Stimulated activated CD4-positive, alpha-beta T cell treated with anti-CD3 and anti-CD28 coated beads, Interleukin-12 subunit alpha, Interleukin-12 subunit beta, amount 100 ng/mL, for 4 hours (primary cell): ENCODE measurements around the gene DERL2.

ENCODE experiments used
- DNase-seq: peaks from one replicate; pipeline ENCODE4 v3.0.0-alpha.2; 2020

Gene DERL2

DNA sequence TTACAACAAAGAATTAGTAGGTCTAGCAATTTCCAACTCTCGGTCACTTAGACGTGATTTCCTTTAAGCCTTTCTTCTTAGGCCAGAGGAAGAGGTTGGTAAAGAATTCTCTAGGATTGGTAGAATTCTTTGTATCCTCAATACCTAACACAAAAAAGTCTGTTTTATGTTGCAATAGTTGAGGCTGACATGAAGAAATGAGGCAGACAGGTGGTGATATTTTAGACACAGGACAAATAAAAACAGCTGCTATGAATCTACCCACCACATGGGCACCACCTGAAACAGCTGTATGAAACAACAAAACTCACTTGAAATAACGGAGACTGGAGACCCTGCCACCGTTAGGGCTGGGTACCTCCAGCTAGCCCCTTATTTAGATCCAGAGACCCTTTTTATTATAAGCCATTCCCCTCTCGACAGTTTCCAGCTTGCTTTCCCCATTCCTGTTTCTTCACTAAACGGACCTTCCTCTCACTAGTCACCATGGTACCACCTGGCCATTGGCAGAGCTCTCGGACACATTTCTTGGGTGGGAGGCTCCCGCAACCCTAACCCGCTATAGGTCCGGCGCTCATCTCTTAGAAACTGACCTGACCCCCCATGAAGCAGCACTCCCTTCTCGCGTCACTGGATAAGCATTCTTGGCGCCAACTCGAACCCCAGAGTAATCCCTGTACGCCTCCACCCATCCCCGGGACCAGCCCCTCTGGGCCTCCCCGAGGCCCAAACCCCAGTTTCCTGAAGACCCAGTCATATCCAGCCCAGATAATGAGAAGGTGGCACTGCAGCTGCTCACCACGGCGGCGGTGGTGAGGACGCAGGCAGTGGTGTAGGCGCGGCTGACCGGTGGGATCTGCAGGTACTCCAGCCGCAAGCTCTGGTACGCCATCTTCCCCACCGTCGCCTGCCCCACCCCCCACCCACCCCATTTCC lies at the start of gene DERL2:
TSS of gene DERL2 (minus strand) at position 909 of the 936 bp plus-strand sequence. CDS start at position 892, 17 bp downstream.
- DNase-seq = no peak

DNA sequence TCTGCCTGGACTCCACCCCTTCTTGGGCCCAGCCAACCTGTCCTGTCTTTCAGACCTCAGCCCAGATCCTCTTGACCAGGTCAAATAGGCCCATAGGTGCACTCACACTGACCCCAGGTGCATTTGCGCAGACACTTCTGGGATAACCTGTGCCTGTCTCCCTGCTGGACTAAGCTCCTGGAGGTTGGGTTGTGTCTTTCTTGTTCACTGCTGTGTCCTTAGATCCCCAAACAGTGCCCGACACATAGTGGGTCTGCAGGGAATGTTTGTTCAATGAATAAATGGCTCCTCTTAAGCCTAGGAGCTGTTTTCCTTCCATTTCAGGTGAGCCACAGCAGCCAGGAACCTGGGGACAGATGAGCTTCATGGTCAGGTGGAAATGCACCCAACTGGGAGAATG lies 49.5 kb upstream of the DERL2 start:
- no peak for DNase-seq

DNA sequence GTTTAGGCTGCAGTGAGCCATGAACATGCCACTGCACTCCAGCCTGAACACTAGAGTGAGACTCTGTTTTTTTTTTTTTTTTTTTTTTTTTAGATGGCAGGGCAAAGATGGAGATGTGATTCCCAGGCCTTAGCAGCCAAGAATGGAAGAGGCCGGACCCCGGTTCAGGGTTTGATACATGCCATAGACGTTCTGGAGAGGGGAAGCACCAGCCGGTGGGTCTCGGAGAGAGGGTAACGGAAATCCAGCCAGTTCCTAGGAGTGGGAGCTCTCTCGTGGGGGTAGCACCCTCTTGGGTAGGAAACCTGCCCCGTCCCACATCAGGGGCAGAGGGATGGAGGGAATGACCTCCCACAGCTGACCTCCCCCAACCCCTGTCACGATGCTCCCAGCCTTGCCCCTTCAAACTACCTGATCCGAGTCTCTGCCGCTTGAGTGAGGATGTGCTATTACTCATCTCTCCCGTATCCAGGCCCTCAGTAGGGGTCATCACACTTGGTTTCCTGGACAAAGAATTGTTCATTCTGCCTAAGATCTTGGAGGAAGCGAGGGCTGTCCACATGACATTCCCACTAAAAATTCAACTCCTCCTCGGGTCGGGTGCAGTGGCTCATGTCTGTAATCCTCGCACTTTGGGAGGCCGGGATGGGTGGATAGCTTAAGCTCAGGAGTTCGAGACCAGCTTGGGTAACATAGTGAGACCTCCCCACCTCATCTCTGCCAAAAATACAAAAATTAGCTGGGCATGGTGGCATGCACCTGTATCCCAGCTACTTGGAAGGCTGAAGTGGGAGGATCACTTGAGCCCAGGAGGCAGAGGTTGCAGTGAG lies 47.7 kb upstream of the DERL2 start:
- no peak for DNase-seq

DNA sequence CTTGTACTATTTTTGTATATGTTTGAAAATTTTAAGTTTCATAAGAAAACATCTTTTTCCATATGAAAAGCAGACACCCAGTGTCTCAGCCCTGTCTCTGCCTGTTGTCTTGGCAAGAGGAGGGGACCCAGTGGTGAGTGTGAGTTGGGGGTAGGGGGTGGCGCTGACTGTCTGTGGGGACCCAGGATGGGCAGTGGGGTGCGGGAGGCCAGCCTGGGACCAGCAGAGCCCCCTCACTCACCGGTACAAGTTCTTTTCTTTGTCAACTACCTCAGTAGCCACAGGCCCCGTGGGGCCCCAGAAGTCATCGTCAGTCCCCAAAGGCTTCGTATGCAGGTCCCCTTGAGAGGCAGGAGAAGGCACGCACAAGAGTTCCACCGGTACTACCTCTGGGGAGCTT lies 46.6 kb upstream of the DERL2 start:
- DNase-seq = no peak

DNA sequence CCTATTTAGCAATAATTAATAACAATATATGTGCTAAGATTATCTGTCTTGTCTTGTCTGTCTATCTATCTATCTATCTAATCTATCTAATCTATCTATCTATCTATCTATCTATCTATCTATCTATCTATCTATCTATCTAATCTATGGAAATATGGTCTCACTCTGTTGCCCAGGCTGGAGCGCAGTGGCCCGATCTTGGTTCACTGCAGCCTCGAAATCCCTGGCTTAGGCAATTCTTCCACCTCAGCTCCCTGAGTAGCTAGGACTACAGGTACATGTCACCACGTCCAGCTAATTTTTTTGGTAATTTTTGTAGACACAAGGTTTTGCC lies 45.1 kb upstream of the DERL2 start:
- DNase-seq = no peak

DNA sequence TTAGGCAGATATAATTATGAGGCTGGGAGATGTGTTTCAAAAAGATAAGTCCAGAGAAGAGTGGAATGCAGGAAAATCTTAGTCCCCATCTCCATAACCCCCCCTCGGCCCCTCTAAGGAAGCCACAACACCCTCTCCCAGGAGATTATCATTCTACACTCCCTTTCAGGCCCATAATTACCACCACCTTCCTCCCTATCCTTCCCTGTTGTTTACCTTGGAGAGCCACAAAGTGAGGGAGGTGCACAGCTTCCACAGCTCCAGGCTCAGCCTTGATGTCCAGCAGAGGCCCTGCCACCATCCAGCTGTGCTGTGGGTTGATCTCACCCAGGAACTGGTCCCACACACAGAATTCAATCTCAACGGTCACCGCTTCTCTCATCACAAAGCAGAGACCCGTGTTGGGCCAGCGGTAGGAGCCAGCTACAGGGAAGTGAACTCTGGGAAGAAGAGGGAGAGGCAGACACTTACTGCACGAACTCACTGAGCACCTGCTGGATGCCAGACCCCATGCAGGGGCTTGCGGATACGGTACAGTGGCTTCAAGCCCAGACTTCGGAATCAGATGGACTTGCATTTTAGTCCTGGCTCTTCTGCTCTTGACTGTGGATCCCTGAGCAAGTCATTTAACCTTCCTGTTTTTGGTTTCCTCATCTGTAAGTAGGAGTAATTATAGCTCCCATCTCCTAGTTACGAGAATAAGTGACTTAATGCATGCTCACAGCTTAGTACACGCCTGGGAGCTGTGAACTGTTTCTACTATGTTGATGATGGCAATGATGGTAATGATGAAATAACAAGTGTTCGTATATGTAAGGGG lies 44.5 kb upstream of the DERL2 start:
- no peak for DNase-seq

DNA sequence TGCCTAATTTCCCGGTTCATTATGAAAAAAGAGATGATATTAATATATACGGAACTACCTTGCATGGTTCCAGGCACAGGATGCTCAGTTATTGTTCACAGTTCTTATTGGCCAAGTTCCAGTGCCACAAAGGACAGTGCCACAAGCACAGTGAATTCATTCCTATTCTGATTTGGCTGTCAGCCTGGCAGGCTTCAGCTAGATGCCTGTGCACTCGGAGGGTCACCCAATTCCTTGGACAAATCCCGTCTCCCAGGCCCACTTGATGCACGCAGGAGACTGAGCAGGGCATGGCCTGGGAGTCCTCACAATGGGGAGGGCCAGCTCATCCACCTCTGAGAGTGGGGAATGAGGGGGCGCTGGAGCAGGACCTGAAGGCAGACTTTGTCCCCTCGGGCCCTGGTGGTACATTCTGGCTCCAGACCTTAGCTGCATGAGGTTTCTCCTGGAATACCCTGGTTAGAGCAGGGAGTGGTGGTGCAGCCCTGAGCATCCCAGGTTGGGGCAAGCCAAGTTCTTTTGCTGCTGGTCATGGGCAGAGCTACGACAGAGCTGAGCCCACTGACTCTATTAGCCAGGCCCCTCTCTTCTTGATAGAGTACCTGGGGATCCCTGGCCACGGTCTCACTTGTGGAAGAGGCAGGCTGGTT lies 41.7 kb upstream of the DERL2 start:
- DNase-seq = no peak

DNA sequence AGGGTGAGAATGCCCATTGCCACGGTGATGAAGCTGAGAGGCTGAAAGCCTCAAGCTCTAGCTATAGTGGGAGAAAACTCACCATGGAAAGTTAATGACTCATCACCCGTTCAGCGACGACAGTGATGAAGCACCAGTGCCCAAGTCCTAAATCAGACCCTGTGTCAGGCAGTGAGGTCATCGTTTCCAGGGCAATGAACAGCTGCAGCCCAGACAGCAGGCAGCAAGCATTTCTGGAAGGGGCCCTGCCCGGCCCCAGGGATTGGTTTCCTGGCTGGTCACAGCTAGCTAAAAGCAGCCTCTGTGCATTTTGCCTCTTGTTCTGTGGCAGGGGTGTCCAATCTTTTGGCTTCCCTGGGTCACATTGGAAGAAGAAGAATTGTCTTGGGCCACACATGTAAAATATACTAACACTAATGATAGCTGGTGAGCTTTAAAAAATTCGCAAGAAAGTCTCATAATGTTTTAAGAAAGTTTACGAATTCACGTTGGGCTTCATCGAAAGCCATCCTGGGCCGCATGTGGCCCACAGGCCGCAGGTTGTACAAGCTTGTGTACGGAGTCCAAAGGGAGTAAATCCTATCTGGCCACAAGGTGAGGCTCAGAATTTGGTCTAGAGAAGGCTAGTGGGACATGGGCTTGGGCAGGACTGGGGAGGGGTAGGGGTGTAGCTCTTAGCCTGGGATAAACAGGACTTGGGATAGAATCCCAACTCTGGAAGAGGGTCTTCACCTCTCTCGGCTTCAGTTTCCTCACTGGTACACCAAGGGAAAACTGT lies 41.0 kb upstream of the DERL2 start:
- DNase-seq = peak; percentile 45

DNA sequence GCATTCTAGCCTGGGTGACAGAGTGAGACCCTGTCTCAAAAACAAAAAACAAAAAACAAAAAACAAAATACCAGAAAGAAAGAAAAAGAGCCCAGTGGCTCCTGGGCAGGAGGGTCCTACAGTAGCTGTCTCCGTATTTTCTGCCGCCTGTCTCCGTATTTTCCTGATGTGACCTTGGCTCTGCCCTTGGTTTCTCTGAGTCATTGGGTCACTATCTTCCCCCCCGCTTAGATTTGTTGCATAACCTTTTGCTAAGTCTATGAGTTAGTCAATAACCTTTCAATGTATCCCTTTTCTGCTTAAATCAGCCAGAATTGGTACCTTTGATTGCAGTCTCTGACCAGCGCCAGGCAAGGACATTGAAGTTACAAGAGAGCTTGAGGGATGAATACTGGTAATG lies 37.3 kb upstream of the DERL2 start:
- no peak for DNase-seq

DNA sequence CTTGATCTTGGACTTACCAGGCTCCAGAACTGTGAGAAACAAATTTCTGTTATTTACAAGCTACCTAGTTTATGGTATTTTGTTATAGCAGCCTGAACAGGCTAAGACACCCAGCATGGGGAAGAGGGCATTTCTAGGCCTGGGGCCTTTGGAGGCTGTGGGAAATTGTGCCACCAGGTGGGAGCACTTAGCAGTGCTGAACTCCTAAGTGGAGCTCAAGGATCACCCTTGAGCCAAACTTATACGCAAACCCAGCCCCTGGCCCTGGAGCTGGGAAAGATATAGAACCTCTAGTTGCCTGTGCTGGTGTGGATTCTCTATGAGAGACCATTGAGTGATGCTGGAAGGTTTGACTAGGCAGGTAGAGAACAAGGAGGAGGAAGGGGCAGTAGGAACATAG lies 36.5 kb upstream of the DERL2 start:
- no peak for DNase-seq

DNA sequence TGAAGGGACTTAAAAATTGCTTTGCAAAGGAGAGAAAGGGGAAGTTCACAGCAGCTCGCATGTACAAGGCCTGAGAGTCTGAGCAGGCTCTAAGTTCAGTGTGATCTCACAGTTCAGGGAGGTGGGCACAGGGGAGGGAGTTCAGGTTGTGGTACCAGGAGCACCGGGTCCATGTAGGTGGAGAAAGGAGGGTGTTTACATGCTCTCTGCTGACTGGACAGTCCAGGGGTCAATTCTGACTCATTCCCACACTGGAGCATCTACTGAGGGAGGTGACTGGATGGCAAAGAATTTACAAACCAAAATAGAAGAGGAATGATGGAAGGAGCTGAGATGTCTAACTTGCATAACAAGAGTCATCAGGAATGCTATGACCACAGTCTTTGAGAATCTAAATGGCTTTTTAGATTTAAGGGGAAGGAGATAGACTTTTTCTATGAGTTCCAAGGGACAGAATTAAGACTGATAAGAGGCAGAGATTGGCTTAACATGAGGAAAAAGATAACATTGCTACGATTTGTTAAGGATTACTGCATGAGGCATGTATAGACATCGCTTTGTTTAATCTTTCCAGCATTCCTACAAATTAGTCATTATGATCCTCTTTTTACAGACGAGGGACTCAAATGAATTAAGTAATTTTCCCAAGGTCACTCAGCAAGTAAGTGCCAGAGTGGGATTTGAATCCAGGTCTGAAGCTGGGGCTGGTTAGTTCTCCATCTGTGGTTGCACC lies 30.2 kb upstream of the DERL2 start:
- no peak for DNase-seq

DNA sequence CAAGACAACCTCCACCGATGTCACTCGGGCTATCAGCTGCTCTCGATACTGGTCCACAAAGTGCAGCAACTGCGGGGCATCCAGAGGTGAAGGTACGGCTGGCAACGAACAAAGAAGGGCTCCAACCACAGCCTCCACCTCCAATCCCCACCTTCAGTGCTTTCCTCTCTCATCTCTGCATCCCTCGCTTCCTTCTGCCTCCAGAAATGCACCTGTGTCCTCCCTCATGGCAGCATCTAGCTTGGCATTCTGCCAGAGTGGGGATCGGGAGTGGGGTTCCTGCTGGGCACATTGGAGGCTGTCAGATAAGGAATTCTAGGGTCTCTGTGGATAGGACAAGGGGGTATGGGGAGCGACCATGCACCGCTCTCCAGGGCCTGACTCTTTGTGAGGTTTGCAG lies 29.0 kb upstream of the DERL2 start:
- DNase-seq = no peak

DNA sequence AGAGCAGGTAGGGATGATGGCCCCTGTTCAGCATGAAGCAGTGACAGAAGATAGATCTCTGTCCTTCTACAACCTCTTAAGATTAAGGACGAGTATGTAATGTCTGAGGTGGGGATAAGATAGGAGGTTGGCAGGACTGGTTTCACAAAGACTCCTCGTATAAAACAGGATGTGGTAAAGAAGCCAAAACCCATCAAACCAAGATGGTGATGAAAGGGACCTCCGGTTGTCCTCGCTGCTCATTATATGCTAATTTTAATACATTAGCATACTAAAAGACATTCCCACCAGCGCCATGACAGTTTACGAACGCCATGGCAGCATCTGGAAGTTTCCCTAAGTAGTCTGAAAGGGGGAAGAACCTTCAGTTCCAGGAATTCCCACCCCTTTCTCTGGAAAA lies 27.6 kb upstream of the DERL2 start:
- DNase-seq = no peak

DNA sequence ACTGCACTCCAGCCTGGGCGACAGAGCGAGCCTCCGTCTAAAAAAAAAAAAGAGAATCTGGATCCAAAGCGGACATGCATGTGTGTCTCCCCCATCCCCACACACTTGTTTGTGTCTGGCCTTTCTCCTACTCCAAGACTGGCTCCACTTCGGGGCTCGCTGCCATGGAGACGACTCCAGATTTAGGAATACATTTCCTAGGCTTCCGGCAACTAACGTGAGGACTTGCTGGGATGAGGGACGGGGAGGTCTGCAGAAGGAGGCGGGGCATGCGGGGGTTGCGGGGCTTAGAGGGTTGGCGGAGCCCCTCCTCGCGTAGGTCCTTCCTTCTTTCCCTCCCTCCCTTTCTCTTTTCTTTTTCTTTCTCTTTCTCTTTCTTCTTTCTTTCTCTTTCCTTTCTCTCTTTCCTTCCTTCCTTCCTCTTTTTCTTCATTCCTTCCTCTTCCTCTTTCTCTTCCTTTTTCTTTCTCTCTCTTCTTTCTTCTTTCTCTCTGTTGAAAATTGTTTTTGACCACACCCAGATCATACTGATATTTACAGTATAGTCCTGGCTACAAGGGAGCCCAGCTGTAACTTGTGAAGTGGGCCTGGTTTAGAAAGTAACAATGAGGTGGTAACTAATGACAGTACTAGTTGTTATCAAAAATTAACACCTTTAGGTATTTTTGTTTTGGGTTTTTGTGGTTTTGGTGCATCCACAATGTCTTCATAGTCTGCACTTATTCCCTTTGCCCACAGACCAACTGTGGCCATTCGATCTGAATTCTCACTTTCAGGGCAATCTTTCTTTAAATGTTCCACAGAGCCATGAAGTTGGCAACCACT lies 25.6 kb upstream of the DERL2 start:
- no peak for DNase-seq

DNA sequence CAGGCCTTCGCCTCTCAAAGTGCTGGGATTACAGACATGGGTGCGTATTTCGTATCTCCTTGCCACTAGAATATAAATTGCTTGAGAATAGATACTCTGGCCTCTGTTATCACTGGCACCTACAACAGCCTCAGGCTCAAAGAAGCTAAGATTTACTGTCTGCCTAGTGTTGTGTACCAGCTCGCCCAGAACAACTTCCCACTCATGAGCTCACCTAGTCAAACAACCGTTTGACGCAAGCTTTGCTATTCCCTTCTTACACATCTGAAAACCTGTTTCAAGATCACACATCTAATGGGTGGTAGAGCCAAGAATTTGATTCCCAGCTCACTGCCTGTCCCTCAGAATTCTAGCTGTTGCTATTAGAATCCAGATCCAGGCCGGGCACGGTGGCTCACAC lies 24.8 kb upstream of the DERL2 start:
- no peak for DNase-seq

DNA sequence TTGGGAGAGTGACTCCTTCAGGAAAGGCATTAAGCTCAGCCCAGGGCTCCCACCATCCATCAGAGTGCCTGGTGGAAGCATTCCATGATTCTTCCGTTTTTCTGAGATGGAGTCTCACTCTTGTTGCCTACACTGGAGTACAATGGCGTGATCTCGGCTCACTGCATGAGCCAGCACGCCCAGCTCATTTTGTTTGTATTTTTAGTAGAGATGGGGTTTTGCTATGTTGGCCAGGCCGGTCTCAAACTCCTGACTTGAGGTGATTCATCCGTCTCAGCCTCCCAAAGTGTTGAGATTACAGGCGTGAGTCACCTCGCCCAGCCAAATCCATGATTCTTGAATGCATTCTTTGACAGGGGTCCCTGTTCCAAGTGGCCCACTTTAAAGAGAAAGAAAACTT lies 23.5 kb upstream of the DERL2 start:
- DNase-seq = no peak

DNA sequence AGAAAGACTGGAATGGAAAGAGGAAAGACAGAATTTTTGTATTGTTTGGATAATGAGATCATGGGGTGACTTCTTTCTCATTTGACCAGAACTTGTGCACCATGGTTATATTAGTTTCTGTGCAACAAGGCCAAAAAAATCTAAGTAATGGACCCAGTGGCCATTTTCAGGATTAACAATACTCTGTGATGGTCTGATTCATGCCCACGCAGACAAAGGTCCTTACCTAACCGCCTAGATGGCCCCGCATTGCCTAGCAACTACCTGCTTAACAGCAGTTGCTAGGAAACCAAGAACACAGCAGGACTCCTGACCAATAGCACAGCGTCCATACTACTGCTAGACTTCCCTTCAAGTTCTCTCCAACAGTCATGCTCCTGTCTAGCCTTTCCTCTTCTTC lies 22.8 kb upstream of the DERL2 start:
- no peak for DNase-seq

DNA sequence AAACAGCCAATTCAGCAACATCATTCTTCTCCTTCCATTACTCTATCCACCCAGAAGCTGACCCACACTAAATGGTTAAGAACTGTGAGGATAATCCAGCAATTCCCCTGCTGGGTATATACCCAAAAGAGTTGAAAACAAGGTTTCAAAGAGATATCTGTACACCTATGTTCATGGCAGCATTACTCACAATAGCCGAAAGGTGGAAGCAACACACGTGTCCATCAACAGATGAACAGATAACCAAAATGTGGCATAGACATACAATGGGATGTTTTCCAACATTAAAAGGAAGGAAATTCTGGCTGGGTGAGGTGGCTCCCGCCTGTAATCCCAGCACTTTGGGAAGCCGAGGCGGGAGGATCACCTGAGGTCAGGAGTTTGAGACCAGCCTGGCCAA lies 20.3 kb upstream of the DERL2 start:
- DNase-seq = no peak

DNA sequence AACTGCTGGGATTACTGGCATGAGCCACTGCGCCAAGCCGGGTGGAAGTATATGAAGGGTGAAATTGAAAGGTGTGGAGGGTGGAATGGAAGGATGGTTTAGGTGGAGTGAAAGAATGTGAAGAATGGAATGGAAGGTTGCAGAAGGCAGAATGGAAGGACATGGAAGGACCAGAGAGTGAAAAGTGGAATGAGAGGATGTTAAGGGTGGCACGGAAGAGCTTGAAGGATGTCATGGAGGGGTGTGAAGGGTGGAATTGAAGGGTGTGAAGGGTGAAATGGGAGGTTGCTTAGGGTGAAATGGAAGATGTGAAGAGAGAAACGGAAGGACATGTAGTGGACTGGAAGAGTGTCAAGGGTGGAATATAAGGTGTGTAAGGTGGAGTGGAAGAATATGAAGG lies 16.6 kb upstream of the DERL2 start:
- no peak for DNase-seq

DNA sequence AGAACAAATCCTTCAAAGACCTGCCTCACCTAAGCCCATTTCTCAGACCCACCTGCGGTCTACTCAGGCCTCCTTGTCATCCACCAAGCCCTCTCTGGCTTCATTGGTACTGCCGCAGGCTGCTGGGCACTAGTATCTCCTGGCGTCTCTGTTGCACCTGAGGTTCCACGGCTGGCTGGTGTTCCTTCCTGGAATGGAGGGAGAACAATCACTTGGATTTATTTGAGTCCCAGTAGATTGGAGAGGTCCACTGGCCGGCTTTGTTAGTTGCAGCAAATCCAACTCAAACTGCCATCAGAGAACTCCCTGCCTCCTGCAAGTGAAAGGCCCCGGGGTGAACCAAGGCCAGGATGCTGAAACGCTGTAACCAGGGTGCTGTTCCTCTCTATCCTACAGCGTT lies 15.7 kb upstream of the DERL2 start:
- DNase-seq = no peak
